ENCODE measurements around the gene MFSD6. TPM values are rescaled to one million over a fixed set of nuclear protein-coding genes. Genes with fewer than 3 reads are reported as not detected.

Gene MFSD6
- total and polyA plus RNA-seq, 2 donors from 2014 or later = 12.3 to 33.9 TPM

DNA sequence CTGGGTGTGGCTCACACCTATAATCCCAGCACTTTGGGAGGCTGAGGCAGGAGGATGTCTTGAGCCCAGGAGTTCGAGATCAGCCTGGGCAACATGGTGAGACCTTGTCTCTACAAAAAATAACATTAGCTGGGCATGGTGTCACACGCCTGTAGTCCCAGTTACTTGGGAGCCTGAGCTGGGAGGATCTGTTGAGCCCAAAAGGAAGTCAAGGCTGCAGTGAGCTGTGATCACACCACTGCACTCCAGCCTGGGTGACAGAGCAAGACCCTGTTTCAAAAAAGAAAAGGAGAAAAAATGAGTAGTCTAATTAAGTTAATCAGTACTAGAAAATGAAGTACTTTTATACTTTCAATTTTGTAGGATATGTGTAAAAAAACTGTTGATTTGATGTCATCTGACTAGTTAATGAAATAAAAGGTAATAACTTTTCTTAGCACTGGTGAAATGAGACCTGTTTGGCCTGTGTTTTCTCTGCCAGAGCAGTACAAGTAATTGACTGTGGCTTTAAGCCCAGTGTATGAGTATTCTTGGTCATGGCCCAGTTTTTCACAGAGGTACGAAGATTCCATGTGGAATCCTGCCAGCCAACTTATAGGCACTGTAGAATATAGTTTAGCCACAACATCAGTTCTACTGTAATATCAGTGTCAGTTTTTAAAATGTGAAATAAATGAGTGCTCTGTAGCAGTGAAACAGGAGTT lies 35.8 kb downstream of the MFSD6 start:
- FAIRE-seq (no peak), DNase-seq (peak in 1 of 5 donors; percentile 7)
- H3K27me3 ChIP-seq (ENCODE audit: control insufficient read depth, insufficient read depth, low read length) = no peaks in the 10 kb centered on the region
- no peak overlapping the region for H3K4me3 ChIP-seq (ENCODE audit: low read length in 3 of 3)
- H3K9ac ChIP-seq (ENCODE audit: low read length in 3 of 3) = no peak overlapping the region
- TF ChIP-seq, protein P1, sequence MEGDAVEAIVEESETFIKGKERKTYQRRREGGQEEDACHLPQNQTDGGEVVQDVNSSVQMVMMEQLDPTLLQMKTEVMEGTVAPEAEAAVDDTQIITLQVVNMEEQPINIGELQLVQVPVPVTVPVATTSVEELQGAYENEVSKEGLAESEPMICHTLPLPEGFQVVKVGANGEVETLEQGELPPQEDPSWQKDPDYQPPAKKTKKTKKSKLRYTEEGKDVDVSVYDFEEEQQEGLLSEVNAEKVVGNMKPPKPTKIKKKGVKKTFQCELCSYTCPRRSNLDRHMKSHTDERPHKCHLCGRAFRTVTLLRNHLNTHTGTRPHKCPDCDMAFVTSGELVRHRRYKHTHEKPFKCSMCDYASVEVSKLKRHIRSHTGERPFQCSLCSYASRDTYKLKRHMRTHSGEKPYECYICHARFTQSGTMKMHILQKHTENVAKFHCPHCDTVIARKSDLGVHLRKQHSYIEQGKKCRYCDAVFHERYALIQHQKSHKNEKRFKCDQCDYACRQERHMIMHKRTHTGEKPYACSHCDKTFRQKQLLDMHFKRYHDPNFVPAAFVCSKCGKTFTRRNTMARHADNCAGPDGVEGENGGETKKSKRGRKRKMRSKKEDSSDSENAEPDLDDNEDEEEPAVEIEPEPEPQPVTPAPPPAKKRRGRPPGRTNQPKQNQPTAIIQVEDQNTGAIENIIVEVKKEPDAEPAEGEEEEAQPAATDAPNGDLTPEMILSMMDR (IDR thresholded peaks at IDR 0.05; ENCODE audit: borderline replicate concordance, extremely low read depth, insufficient read depth) = no peak
- H3K4me1 ChIP-seq (ENCODE audit: control insufficient read depth in 2 of 3, insufficient read depth in 2 of 3, low read depth in 1 of 3, low read length in 3 of 3) = no peaks in the 10 kb centered on the region
- H3K9me3 ChIP-seq (ENCODE audit: control insufficient read depth in 2 of 3, insufficient read depth in 1 of 3, low read length in 3 of 3) = no peaks in the 10 kb centered on the region
- no peak overlapping the region for H3K27ac ChIP-seq (ENCODE audit: low read depth in 2 of 2, low read length in 2 of 2)
- H3K36me3 ChIP-seq (ENCODE audit: control insufficient read depth in 2 of 3, insufficient read depth in 3 of 3, low read length in 3 of 3) = no peaks in the 10 kb centered on the region
- intact Hi-C loops (cut with DNase I) = no loop called here

DNA sequence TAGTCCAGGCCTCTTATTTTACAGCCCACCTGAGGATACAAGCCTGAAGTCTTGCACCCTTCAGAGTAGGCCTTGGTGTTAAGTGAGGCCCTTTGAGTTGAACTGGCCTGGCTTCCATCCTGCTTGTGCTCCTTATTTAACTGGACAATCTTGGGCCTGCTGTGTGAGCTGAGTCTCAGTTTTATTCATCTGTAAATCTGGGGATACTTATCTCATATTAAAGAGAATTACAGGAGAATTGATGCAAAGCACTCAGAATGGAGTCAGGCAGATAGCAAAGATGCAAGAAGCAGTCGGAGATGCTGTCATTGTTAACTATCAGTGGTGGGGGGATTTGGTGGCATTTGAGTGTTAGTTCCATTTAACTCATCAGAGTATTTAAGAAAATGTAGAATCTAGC lies 36.8 kb downstream of the MFSD6 start:
- DNase-seq (no peak), FAIRE-seq (no peak)
- Histone ChIP-seq H3K27ac (ENCODE audit: low read depth in 2 of 2, low read length in 2 of 2) (no peak overlapping the region), H3K27me3 (ENCODE audit: control insufficient read depth, insufficient read depth, low read length) (no peaks in the 10 kb centered on the region), H3K9ac (ENCODE audit: low read length in 3 of 3) (no peak overlapping the region), H3K4me3 (ENCODE audit: low read length in 3 of 3) (no peak overlapping the region), H3K4me1 (ENCODE audit: control insufficient read depth in 2 of 3, insufficient read depth in 2 of 3, low read depth in 1 of 3, low read length in 3 of 3) (no peaks in the 10 kb centered on the region), H3K9me3 (ENCODE audit: control insufficient read depth in 2 of 3, insufficient read depth in 1 of 3, low read length in 3 of 3) (no peaks in the 10 kb centered on the region), H3K36me3 (ENCODE audit: control insufficient read depth in 2 of 3, insufficient read depth in 3 of 3, low read length in 3 of 3) (no peaks in the 10 kb centered on the region)
- TF ChIP-seq, protein P1 (IDR thresholded peaks at IDR 0.05; ENCODE audit: borderline replicate concordance, extremely low read depth, insufficient read depth) = no peak
- intact Hi-C loops (cut with DNase I) = no loop called here

DNA sequence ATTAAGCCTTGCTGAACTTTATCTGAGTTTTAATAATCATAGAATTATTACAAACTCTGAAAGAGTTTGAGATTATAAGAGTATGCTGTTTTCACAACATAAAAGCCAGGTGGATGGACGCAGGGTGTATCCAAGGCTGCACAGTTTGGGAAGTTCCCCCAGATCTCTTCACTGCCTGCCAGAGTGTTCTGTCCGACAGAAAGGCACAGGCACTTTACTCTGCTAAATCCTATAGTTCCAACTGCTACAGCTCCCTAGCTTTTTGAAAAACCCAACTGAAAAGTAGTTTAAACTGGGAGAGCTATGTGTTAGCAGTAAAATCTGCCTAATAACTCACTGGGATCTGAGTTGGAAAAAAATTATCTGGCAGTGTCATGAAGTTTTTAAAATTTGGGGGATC lies 38.0 kb downstream of the MFSD6 start:
- DNase-seq (no peak), FAIRE-seq (no peak)
- Histone ChIP-seq H3K9ac (ENCODE audit: low read length in 3 of 3) (no peak overlapping the region), H3K4me3 (ENCODE audit: low read length in 3 of 3) (no peak overlapping the region), H3K9me3 (ENCODE audit: control insufficient read depth in 2 of 3, insufficient read depth in 1 of 3, low read length in 3 of 3) (no peaks in the 10 kb centered on the region), H3K27ac (ENCODE audit: low read depth in 2 of 2, low read length in 2 of 2) (no peak overlapping the region), H3K36me3 (ENCODE audit: control insufficient read depth in 2 of 3, insufficient read depth in 3 of 3, low read length in 3 of 3) (no peaks in the 10 kb centered on the region), H3K27me3 (ENCODE audit: control insufficient read depth, insufficient read depth, low read length) (no peaks in the 10 kb centered on the region), H3K4me1 (ENCODE audit: control insufficient read depth in 2 of 3, insufficient read depth in 2 of 3, low read depth in 1 of 3, low read length in 3 of 3) (no peaks in the 10 kb centered on the region)
- TF ChIP-seq, protein P1 (IDR thresholded peaks at IDR 0.05; ENCODE audit: borderline replicate concordance, extremely low read depth, insufficient read depth) = no peak
- intact Hi-C loops (cut with DNase I) = no loop called here
